GM18517 (cell line): ENCODE results near the gene TFRC.
"Not testable (repeated sequence)": the region's sequence is repeated elsewhere in the genome, so short reads cannot be mapped to it uniquely, and the experiment has no call there.

ENCODE experiments used
- ATAC-seq: cut with Tn5 transposase; IDR thresholded peaks from one replicate; pipeline ENCODE4 v1.9.1; 2021; ENCODE audit warnings: mild to moderate bottlenecking, moderate library complexity; ENCODE audit not compliant: unreplicated experiment

TFRC gene

DNA sequence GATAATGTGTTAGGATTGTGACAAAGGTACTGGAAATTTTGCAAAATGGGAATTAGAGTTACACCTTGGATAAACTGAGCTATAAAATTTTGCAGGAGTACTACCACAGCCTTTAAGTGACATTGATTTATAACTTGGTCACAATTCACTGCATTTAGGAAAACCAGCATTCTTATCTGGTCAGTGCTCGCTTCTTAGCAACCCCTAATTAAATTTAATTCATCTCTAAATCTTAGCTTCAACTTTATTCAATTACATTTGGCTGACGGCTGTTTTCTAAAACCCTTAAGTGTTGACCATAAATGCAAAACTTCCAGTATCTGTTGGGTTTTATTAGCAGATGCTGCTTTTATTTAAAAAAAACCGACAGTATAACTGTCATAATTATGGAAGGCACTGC, 31.3 kb downstream of the TFRC start:
- no peak for ATAC-seq

DNA sequence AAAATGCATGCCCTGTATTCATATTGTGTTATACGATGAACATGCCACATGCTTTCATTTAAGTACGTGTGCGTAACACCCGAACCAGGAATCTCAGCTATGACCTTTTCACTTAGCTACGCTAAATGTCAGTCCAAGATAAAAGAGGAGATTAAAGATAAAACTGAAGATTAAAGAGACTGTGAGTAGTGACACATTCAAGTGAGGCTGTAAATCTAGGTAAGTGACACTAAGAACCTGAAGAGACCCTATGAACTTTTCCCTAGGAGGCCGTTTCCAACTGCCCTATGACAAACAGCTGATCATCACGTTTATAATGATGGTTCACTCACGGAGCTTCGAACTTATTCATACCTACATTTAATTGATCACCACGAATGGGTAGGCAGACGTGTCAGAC, 32.2 kb downstream of the TFRC start:
- ATAC-seq: no peak

DNA sequence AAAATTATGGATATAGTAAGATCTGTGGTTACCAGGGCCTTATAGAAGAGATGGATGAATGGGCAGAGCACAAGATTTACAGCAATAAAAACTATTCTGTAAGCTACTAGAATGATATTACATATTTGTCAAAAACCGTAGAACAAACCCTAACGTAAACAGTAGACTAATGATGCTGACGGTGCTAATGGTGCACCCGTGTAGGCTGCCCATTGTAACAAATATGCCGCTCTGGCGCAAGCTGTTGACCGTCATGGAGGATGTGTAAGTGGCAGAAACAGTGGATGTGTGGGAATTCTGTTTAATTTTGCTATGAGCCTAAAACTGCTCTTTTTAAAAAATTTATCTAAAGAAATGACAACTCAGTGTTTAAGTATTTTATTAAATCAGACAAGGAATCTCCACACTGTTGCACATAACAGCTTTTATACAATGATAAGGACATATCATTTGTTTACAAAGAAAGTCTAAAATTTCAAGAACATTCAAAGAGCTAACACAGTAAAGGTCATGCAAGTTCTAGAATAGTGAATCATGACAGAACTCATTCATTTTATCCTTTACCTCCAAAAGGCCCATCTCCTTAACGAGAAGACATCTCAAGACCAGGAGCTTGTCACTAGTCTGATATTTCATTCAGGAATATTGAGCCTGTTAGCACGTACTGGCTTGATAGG, 32.8 kb downstream of the TFRC start:
- ATAC-seq: no peak

DNA sequence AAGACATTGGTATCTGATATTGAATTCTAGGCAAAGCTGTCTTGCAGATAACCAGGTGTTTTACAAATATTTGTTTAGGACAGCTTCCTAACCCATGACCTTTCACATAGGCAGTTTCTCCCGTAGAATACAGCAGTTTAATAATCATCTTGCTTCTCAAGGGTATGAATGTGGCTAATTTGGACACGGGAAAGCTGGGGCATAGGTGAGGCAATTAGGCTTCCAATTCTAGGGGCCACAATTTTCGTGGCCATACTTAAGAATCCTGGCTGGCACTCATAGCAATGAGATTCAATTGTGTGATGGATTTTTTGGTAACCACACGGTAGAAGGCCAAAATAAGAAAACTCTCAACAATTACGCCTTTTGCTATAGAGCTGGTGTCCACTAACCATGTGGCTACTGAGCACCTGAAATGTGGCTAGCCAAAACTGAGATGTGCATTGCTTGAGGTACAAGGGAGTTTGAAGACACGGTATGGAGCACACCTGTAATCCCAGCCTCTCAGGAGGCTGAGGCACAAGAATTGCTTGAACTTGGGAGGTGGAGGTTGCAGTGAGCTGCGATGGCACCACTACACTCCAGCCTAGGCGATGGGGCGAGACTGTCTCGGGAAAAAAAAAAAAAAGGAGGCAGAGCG, 34.4 kb downstream of the TFRC start:
- ATAC-seq: no peak

DNA sequence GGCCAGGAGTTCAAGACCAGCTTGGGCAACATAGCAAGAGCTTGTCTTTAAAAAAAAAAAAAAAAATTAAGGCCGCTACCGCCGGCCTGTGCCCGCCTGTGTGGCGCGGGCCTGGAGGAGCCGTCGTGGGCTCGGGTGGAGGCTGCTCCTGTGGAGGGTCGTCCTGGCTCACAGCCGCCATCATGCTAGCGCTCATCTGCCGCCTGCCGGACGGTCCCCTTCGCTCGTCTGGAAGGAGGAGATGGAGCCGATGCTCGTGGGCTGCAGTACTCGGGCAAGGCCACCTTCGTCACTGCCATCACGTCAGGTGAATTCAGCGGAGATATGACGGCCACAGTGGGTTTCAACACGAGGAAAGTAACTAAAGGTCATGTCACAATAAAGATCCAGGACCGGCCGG, 37.4 kb downstream of the TFRC start:
- no peak for ATAC-seq

DNA sequence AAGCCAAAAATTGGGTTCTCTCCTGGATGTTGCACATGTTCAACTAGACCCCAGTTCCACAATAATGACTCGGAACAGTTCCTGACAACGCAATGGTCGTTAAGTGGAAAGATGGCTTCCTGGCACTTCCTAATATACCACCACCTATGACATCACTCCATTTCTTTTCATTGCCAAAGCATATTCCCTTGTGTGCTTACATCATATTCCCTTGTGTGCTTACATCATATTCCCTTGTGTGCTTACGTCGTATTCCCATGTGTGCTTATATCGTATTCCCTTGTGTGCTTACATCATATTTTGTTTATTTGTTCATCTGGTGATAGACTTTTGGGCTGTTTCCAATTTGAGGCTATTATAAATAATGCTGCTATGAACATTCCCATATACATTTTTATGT, 39.2 kb downstream of the TFRC start:
- ATAC-seq: no peak

DNA sequence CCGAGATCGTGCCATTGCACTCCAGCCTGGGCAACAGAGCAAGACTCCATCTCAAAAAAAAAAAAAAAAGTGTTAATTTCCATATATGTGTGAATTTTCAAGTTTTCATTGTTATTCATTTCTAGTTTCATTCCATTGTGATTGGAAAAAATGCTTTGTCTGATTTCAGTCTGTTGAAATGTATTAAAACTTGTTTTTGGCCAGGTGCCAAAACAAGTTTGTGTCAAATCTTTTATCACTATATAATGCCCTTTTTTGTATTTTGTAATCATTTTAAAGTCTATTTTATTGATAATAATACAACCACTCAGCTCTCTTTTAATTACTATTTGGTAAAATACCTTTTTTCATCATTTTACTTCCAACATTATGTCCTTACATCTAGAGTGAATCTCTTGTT, 42.5 kb downstream of the TFRC start:
- ATAC-seq: no peak

DNA sequence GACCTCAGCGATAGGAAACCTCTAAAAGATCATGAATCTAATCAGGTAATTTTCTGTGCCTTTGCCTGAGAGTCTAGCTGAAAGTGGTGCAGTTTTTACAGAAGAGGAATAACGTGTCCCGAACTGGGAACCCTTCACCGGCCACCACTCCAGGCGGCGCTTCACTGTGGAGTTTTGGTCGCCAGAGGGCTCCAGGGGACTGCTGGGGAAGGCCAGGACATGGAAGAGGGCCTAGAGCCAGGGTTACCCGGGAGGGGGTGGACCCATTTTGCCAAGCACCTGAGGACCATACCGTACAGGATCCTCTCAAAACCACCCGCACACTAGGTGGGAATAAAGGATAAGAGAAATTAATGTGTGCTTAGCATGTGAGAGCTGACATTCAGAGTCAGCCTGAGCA, 55.8 kb downstream of the TFRC start:
- not testable (repeated sequence) for ATAC-seq

DNA sequence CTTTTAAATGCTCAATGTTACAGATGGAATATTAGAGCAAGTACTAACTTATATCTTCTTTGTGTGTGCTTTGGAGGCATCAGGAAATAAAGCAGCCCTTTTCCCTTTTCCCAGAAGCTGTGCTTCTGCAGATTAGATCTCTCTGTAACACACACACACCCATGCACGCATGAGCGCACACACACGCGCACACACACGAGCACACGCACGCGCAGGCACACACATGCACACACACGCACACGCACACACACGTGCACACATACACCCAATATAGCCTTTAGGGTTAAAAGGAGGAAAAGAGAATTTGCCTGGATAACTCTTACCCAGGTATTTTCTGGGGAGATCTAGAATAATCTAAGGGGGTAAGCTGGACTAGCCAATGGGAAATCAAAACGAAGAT, 56.9 kb downstream of the TFRC start:
- no peak for ATAC-seq

DNA sequence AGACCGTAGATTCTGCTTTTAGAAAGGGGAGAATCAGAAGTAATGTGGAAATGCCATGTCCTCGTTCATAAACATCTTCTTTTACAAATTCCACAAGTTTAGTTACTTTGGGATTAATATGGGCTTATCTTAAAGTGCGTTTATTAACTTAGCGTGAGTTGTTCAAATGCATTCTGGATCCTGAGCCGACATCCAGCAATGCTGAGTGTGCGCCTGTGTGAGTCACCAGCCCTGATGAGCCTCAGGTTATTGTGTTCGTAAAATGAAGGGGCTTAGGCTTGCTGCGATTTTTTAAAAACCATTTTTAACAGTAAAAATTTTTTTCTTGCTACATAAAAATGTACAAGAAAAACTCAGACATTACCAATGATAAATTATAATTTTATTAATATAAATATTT, 57.9 kb downstream of the TFRC start:
- ATAC-seq: no peak

DNA sequence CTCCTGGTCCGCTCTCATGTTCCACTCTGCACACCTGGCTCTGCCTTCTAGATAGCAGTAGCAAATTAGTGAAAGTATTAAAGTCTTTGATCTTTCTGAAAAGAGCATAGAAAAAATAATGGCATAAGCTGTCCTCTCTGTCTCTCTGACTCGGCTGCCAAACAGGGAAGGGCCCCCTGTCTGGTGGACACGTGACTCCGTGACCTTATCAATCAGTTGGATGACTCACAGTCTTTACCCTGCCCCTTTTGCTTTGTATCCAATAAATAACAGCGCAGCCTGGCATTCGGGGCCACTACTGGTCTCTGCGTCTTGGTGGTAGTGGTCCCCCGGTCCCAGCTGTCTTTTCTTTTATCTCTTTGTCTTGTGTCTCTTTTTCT, 59.4 kb downstream of the TFRC start:
- ATAC-seq: not testable (repeated sequence)

DNA sequence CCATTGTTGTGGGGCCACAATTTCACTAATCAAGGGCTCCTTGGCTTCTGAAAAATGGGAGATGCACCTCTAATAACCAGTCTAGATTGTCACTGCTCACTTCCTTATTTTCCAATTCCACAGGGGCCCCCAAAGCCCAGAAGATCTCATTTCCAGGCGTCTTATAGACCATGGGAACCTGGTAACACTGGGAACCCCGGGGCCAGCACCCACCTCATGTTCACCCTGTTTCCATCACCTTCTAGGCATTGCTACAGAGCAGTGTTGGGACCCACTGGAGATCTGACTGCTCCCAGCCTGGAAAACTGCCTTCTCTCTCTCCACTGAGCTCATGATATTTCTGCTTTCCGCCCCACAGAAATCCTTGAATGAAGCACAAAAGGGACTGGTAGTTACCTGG, 61.5 kb downstream of the TFRC start:
- no peak for ATAC-seq

DNA sequence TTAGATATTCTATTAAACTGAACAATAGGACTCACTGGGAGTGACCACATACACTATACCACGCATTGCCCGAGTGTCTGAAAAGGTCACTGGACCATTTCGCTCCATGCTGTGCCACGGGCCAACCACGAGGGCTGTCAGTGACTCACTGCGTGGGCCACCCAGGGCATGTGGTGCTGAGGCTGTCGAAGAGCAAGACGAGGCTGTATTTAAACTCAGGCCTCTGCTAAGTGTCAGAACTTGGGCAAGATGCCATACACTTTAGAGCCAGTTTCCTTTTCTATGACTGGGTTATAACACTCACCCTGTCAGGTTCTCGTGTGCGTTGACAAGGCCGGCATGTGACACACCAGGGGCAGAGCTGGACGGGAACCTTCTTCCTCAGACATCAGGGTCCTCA, 62.3 kb downstream of the TFRC start:
- ATAC-seq: not testable (repeated sequence)

DNA sequence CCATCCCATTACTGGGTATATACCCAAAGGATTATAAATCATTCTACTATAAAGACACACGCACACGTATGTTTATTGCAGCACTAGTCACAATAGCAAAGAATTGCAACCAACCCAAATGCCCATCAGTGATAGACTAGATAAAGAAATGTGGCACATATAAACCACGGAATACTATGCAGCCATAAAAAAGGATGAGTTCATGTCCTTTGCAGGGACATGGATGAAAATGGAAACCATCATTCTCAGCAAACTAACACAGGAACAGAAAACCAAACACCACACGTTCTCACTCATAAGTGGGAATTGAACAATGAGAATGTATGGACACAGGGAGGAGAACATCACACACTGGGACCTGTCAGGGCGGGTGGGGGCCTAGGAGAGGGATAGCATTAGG, 63.7 kb downstream of the TFRC start:
- not testable (repeated sequence) for ATAC-seq

DNA sequence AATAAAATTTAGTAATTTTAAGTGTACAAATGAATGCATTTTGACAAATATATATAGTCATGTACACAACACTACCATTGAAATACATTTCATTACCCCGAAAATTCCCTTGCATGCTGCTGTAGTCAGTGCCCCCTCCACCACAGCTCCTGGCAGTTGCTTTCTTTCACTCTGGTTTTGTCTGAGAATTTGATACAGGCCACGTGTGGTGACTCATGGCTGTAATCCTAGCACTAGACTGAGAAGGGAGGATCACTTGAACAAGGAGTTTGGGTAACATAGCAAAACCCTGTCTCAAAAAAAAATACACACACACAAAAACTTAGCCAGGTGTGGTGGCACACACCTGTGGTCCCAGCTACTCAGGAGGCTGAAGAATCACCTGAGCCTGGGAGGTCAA, 65.4 kb downstream of the TFRC start:
- no peak for ATAC-seq

DNA sequence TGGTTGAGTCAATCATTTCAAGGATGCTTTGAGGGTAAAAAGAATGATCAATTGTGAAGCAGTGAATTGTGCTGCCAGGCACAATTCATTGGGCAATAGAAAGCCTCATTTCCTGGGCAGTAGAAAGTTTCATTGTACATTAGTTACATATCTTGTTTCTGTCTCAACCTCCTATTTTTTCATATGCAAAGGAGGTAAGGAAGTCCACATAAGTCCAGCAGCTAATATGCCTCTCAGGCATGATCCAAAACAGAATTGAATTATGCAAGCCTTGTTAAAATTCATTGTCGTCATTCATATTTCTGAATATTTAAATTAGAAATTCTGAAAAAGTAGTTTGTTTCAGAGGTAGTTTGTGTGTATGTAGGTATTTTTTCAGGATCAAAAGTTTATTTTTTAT, 65.8 kb downstream of the TFRC start:
- no peak for ATAC-seq

DNA sequence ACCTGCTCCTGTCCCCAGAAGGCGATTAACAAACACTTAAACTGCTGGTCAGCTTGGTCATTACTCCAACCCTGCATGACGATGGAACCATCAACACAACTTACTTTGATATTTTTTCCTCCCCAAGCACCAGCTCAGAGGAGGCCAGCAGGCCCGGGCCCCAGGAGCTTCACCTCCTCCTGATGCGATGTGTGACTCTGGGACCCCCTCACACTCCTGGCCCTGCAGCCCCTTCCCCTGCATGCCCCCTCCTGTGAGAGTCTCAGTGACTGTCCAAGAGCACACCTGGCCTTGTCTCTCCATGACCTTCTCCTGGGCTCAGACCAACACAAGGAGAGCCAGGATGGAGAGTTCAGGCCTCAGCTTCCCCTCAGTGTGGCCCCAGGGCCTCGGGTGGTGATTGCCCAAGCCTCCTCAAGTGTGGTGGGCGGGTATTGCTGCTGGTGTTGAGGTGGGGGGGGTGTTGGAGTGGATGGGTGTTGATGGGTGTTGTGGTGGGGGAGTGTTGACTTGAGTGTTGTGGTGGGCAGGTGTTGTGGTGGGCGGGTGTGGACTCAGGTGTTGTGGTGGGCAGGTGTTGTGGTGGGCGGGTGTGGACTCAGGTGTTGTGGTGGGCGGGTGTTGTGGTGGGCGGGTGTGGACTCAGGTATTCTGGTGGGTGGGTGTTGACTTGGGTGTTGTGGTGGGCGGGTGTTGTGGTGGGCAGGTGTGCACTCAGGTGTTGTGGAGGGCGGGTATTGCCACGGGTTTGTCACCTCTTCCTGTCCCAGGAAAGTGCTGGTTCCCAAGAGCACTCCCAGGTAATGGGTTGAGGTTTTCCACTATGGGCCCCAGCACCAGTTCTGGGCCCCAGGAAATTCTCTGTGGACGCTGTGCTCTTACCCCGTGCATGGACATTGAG, 68.1 kb downstream of the TFRC start:
- ATAC-seq: no peak

DNA sequence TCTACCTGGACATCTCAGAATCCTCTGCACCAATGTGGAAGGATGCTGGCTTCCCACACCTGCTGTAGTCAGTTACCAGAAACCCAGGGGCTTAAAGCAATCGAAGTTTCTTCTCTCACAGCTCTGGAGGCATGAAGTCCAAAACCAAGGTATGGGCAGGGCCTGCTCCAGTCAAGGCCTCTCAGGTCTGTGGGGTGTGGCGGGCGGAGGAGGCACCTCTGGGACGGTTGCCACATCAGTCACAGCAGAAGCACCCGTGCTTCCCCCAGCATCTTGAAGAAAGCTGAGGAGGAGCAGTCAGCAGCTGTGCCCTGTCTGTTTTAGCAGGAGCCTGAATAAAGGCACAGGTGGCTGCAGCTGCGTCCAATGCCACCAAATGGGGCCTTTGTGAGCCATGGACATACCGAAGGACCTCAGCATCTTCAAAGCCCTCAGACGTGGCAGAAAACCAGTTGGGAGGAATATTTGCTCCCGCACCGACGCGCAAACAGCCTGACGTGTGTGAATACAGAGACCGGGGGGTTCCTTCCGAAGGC, 68.9 kb downstream of the TFRC start:
- no peak for ATAC-seq

DNA sequence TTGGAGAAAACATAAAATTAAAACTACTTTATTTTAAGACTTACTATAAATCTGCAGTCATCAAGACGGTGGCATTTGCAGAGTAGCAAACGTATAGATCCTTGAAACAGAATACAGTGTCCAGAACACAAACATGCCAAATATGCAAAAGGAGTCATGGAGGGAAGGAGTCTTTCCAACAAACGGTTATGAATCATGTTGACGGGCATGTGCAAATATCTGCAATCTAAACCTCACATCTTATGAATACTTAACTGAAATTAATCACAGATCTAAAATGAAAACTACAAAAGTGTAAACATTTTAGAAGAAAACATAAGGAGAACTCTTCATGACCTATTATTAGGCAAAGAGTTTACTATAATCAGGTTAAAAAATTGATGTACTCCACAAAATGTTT, 69.4 kb downstream of the TFRC start:
- ATAC-seq: no peak

DNA sequence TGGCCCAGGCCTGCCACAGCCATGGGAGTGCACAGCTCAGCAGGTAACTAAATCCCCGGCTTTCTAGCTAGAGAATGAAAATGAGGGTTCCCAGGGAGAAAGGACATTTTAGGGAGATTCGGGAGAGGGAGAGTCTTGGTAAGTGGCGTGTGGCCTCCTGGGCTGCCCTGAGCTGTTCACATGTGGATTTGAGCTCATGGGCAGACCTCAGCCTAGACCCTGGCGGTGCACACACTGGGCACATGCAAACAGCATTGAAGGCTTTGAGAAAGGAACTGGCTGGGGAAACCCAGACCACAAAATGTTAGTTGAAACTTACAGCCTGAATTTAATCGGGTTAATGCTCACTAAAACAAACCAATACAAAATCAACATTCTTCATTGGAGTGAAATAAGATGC, 72.4 kb downstream of the TFRC start:
- no peak for ATAC-seq

DNA sequence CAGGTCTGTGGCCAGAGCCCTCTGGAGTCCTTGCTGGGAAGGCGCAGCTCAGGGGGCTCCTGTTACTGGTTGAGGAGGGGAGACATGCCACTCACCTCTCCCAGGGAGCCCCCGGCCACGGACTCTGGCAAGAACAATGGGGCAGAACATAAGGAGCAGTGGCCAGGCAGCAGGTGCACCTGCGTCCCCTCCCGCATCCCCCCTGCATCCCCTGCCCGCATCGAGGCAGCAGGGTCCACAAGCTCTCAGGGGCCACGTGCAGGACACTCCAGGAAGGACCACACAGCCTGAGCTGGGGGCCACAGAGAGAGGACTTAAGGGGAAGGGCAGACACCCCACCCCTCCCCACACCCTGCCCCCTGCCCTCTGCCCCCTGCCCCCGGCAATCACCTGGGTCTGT, 73.0 kb downstream of the TFRC start:
- no peak for ATAC-seq

DNA sequence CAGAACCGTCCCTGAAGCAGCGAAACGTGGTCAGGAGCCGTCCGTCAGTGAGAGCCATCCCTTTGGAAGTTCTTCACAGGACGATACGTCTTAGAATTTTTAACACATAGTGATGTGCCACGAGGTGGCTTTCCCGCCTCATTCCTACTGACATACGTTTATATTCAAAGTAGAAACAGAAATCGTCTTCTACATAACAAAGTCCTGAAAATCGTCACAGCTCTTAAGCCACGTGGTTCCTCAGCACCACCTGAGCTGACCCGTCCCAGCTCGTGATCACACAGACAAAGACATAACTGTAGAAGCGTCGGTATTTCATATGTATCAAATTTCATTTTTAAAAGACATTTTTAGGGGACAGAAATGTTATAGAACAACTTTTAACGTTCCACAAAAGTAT, 73.5 kb downstream of the TFRC start:
- ATAC-seq: no peak
